ENCODE measurements around the gene BPTF. TPM values are rescaled to one million over a fixed set of nuclear protein-coding genes. Genes with fewer than 3 reads are reported as not detected.
"Not testable (repeated sequence)": the region's sequence is repeated elsewhere in the genome, so short reads cannot be mapped to it uniquely, and the experiment has no call there.

BPTF gene
- total and polyA plus RNA-seq, 2 of the 8 experiments (the other 6 are each of a cell fraction or from before 2014, with no cell fraction given), result 107 to 228 TPM

- H4K8ac ChIP-seq (ENCODE audit: extremely low read depth, insufficient read depth, low read length); H3K27me3 ChIP-seq (replicated peaks in 1 of 4; ENCODE audit: control insufficient read depth in 3 of 4, extremely low read depth in 1 of 4, insufficient read depth in 3 of 4, low read length in 3 of 4); CTCF ChIA-PET (ENCODE audit: partially characterized antibody); H3K9me3 ChIP-seq (ENCODE audit: insufficient read depth in 2 of 2, low read depth in 1 of 2, low read length in 1 of 2); H3K4me2 ChIP-seq (ENCODE audit: insufficient read depth in 1 of 2, low read depth in 2 of 2, low read length in 2 of 2); H2AFZ ChIP-seq (ENCODE audit: low read length); H3K79me1 ChIP-seq (ENCODE audit: low read depth, low read length); H3K4me3 ChIP-seq (ENCODE audit: extremely low read depth in 1 of 4, insufficient read depth in 2 of 4, low read depth in 3 of 4, low read length in 4 of 4); H3K4ac ChIP-seq (replicated peaks; ENCODE audit: insufficient read length, low read depth, low read length); POLR2A ChIA-PET (ENCODE audit: partially characterized antibody); H3K23ac ChIP-seq (ENCODE audit: insufficient read length); H3K14ac ChIP-seq (ENCODE audit: insufficient read length); H2AK5ac ChIP-seq (ENCODE audit: low read depth, low read length); H3K23me2 ChIP-seq (ENCODE audit: low read depth, low read length); H3K36me3 ChIP-seq (ENCODE audit: control insufficient read depth in 2 of 4, insufficient read depth in 4 of 4, low read length in 3 of 4); H2BK5ac ChIP-seq (ENCODE audit: low read depth, low read length); H3K18ac ChIP-seq (ENCODE audit: extremely low read depth, low read length); H2BK12ac ChIP-seq (ENCODE audit: low read depth, low read length); H3K9ac ChIP-seq (replicated peaks in 1 of 4; ENCODE audit: extremely low read depth in 1 of 4, low read depth in 3 of 4, low read length in 3 of 4); DNase-seq (ENCODE audit: low read depth in 1 of 2, low spot score in 2 of 2); H4K5ac ChIP-seq (ENCODE audit: insufficient read length, low read depth, low read length); H2BK120ac ChIP-seq (replicated peaks; ENCODE audit: low read depth, low read length); FAIRE-seq; H3K4me1 ChIP-seq (replicated peaks in 1 of 4; ENCODE audit: control insufficient read depth in 3 of 4, insufficient read depth in 4 of 4, low read length in 3 of 4); H4K91ac ChIP-seq (replicated peaks; ENCODE audit: insufficient read length, low read length); H3K56ac ChIP-seq (replicated peaks; ENCODE audit: insufficient read length, low read depth, low read length); H2BK15ac ChIP-seq (ENCODE audit: low read length); H2BK20ac ChIP-seq (ENCODE audit: low read length); H4K20me1 ChIP-seq (replicated peaks in 1 of 2; ENCODE audit: control insufficient read depth in 1 of 2, insufficient read depth in 2 of 2, low read length in 2 of 2); H3K27ac ChIP-seq (ENCODE audit: low read depth, low read length): not testable (repeated sequence)
- WGBS, 2 experiments (ENCODE audit: extremely low coverage in 1 of 2, insufficient coverage in 1 of 2, insufficient read length in 1 of 2, insufficient replicate concordance in 2 of 2, low coverage in 1 of 2, low lambda C conversion rate in 2 of 2, missing lambda C conversion rate in 1 of 2), result 94% methylated on average over 5 of the region's 5 CpGs; no CpG with 5 or more reads in 1 of the 2 experiments
- peaks cover 35 to 98% of the 10 kb centered on the region in 2 experiments for H3K79me2 ChIP-seq (ENCODE audit: control insufficient read depth in 1 of 2, insufficient read depth in 2 of 2, low read length in 2 of 2)
Measured at GRCh38 chr17:67848189-67848588, 22.9 kb downstream of the BPTF start.

- not testable (repeated sequence) for H2BK20ac ChIP-seq (ENCODE audit: low read length); H4K91ac ChIP-seq (replicated peaks; ENCODE audit: insufficient read length, low read length); H2BK120ac ChIP-seq (replicated peaks; ENCODE audit: low read depth, low read length); H4K5ac ChIP-seq (ENCODE audit: insufficient read length, low read depth, low read length); H3K18ac ChIP-seq (ENCODE audit: extremely low read depth, low read length); H3K4me1 ChIP-seq (replicated peaks in 1 of 4; ENCODE audit: control insufficient read depth in 3 of 4, insufficient read depth in 4 of 4, low read length in 3 of 4); H3K79me1 ChIP-seq (ENCODE audit: low read depth, low read length); H3K4me3 ChIP-seq (ENCODE audit: extremely low read depth in 1 of 4, insufficient read depth in 2 of 4, low read depth in 3 of 4, low read length in 4 of 4); H2BK15ac ChIP-seq (ENCODE audit: low read length); H3K56ac ChIP-seq (replicated peaks; ENCODE audit: insufficient read length, low read depth, low read length); H3K4me2 ChIP-seq (ENCODE audit: insufficient read depth in 1 of 2, low read depth in 2 of 2, low read length in 2 of 2); H3K9me3 ChIP-seq (ENCODE audit: insufficient read depth in 2 of 2, low read depth in 1 of 2, low read length in 1 of 2); H2BK5ac ChIP-seq (ENCODE audit: low read depth, low read length); H3K14ac ChIP-seq (ENCODE audit: insufficient read length); H3K27ac ChIP-seq (ENCODE audit: low read depth, low read length); H4K8ac ChIP-seq (ENCODE audit: extremely low read depth, insufficient read depth, low read length); H3K23ac ChIP-seq (ENCODE audit: insufficient read length); H3K23me2 ChIP-seq (ENCODE audit: low read depth, low read length); DNase-seq (ENCODE audit: low read depth in 1 of 2, low spot score in 2 of 2); FAIRE-seq; H2BK12ac ChIP-seq (ENCODE audit: low read depth, low read length); H2AFZ ChIP-seq (ENCODE audit: low read length); H3K36me3 ChIP-seq (ENCODE audit: control insufficient read depth in 2 of 4, insufficient read depth in 4 of 4, low read length in 3 of 4); H3K9ac ChIP-seq (replicated peaks in 1 of 4; ENCODE audit: extremely low read depth in 1 of 4, low read depth in 3 of 4, low read length in 3 of 4); H3K27me3 ChIP-seq (replicated peaks in 1 of 4; ENCODE audit: control insufficient read depth in 3 of 4, extremely low read depth in 1 of 4, insufficient read depth in 3 of 4, low read length in 3 of 4); H3K4ac ChIP-seq (replicated peaks; ENCODE audit: insufficient read length, low read depth, low read length); H2AK5ac ChIP-seq (ENCODE audit: low read depth, low read length)
- WGBS, 2 experiments (ENCODE audit: extremely low coverage in 1 of 2, insufficient coverage in 1 of 2, insufficient read length in 1 of 2, insufficient replicate concordance in 2 of 2, low coverage in 1 of 2, low lambda C conversion rate in 2 of 2, missing lambda C conversion rate in 1 of 2), result 89% methylated on average over 3 of the region's 3 CpGs; no CpG with 5 or more reads in 1 of the 2 experiments
- ChIA-PET CTCF (ENCODE audit: partially characterized antibody) (interaction anchor here (2.5 kb wide), 1 partner anchor 49 kb away, joined by 7 read pairs; no protein-coding TSS in a partner anchor), POLR2A (ENCODE audit: partially characterized antibody) (interaction anchor here (1.5 kb wide), 1 partner anchor 10 kb away, joined by 3 read pairs; no protein-coding TSS in a partner anchor)
- peaks cover 9 to 11% of the 10 kb centered on the region in 2 experiments for H4K20me1 ChIP-seq (replicated peaks in 1 of 2; ENCODE audit: control insufficient read depth in 1 of 2, insufficient read depth in 2 of 2, low read length in 2 of 2)
- peaks cover 35 to 98% of the 10 kb centered on the region in 2 experiments for H3K79me2 ChIP-seq (ENCODE audit: control insufficient read depth in 1 of 2, insufficient read depth in 2 of 2, low read length in 2 of 2)
Measured at GRCh38 chr17:67848846-67849245, 23.5 kb downstream of the BPTF start.
